PFSK-1 (cell line): ENCODE results near the gene ERVK3-1.

ENCODE experiments used
- FOXP2 ChIP-seq: optimal IDR thresholded peaks from 2 replicates; pipeline ENCODE3; 2011; ENCODE audit warnings: borderline replicate concordance, control low read depth, inconsistent platforms; ENCODE audit not compliant: insufficient read depth; ENCODE audit errors: extremely low read length, extremely low read depth
- POLR2AphosphoS5 ChIP-seq: IDR thresholded peaks from 2 replicates; pipeline ENCODE4 v1.6.1; 2012; ENCODE audit warnings: low read depth, mild to moderate bottlenecking, control low read depth, low read length, moderate library complexity
- REST ChIP-seq, 2 experiments: IDR thresholded peaks; 2 replicates each; pipeline versions ENCODE4 v1.6.1 to v1.8.0; 2011 to 2012; ENCODE audit warnings: low read depth in 2 of 2, low read length in 2 of 2, control low read depth in 1 of 2, inconsistent platforms in 1 of 2, mild to moderate bottlenecking in 1 of 2, moderate library complexity in 1 of 2; ENCODE audit not compliant: insufficient read depth in 1 of 2
- TAF1 ChIP-seq: IDR thresholded peaks from 2 replicates; pipeline ENCODE4 v1.6.1; 2012; ENCODE audit warnings: low read length, control low read depth, borderline replicate concordance; ENCODE audit not compliant: insufficient read depth

- TF ChIP-seq POLR2AphosphoS5 = no peak
- no peak for TF ChIP-seq TAF1
- TF ChIP-seq REST (IDR thresholded peaks at IDR 0.05; ENCODE audit: insufficient read depth in 1 of 2, low read depth in 2 of 2, low read length in 2 of 2) = no peak
- TF ChIP-seq FOXP2 = no peak
These were observed 27.5 kb downstream of the ERVK3-1 start for GRCh38 chr19:58332697-58333096.
